GM18951 (cell line): ENCODE measurements around the gene HCAR3.
"Not testable (repeated sequence)": the region's sequence is repeated elsewhere in the genome, so short reads cannot be mapped to it uniquely, and the experiment has no call there.

Source experiments
- POLR2A ChIP-seq: IDR thresholded peaks from 4 replicates; pipeline ENCODE4 v1.6.1; 2011; ENCODE audit warnings: mild to moderate bottlenecking; ENCODE audit not compliant: insufficient read length, insufficient read depth; ENCODE audit errors: extremely low read depth
- in situ Hi-C: fragments of 300-500 bp; cut with MboI; formaldehyde crosslinking; loops from one replicate; pipeline ENCODE4 v1.12.0; 2022; ENCODE audit warnings: low sequenced_read_pairs, mixed read lengths, inconsistent platforms; ENCODE audit not compliant: unreplicated experiment

Gene HCAR3

GRCh38 chr12:122716658-122717057 lies at the start of gene HCAR3:
Gene HCAR3, minus strand, starts transcription at chr12:122716811. Its CDS starts 74 bp downstream, at chr12:122716737.
- in situ Hi-C loops, result not testable (repeated sequence)

GRCh38 chr12:122757568-122757967 lies 41.0 kb upstream of the HCAR3 start:
- in situ Hi-C loops, result no loop called here
- TF ChIP-seq POLR2A, result no peak

GRCh38 chr12:122754790-122755189 lies 38.2 kb upstream of the HCAR3 start:
- in situ Hi-C loops, result no loop called here

GRCh38 chr12:122753319-122753650 lies 36.7 kb upstream of the HCAR3 start:
- in situ Hi-C loops, result no loop called here
- TF ChIP-seq POLR2A, result no peak

More at GRCh38 chr12:122754790-122755189, 38.2 kb upstream of the HCAR3 start:
- no peak for TF ChIP-seq POLR2A

- in situ Hi-C loops, result no loop called here
- TF ChIP-seq POLR2A, result peak; percentile 96
Observed at GRCh38 chr12:122752464-122753318, 36.1 kb upstream of the HCAR3 start, which contains the start of gene DENR. Gene DENR, plus strand, starts transcription at chr12:122752824. Its CDS starts 878 bp downstream, at chr12:122753702.

GRCh38 chr12:122750781-122751515 lies 34.3 kb upstream of the HCAR3 start:
- in situ Hi-C loops, result not testable (repeated sequence)

GRCh38 chr12:122749569-122750332 lies 33.1 kb upstream of the HCAR3 start:
- TF ChIP-seq POLR2A, result no peak
- in situ Hi-C loops, result loop anchor here (10.0 to 25.0 kb wide), 2 partner anchors 112 to 255 kb away; no protein-coding TSS in a partner anchor

GRCh38 chr12:122747224-122748135 lies 30.9 kb upstream of the HCAR3 start:
- in situ Hi-C loops, result loop anchor here (10.0 to 25.0 kb wide), 2 partner anchors 110 to 253 kb away; no protein-coding TSS in a partner anchor

GRCh38 chr12:122743895-122744525 lies 27.4 kb upstream of the HCAR3 start:
- in situ Hi-C loops, result loop anchor here (10.0 to 25.0 kb wide), 2 partner anchors 107 to 249 kb away; no protein-coding TSS in a partner anchor
- TF ChIP-seq POLR2A, result no peak

More at GRCh38 chr12:122747224-122748135, 30.9 kb upstream of the HCAR3 start:
- TF ChIP-seq POLR2A, result no peak

GRCh38 chr12:122740351-122740750 lies 23.7 kb upstream of the HCAR3 start:
- TF ChIP-seq POLR2A, result no peak
- in situ Hi-C loops, result loop anchor here (10.0 to 25.0 kb wide), 2 partner anchors 103 to 246 kb away; no protein-coding TSS in a partner anchor

- TF ChIP-seq POLR2A, result no peak
- in situ Hi-C loops, result loop anchor here (25.0 kb wide), 1 partner anchor 101 kb away; no protein-coding TSS in a partner anchor
Observed at GRCh38 chr12:122738571-122738970, 22.0 kb upstream of the HCAR3 start.
